ENCODE measurements around the gene PPM1H. TPM values are rescaled to one million over a fixed set of nuclear protein-coding genes. Genes with fewer than 3 reads are reported as not detected.
A peak's percentile ranks its signal among the peaks of the same experiment; 100 is the strongest.
"Not testable (repeated sequence)": the region's sequence is repeated elsewhere in the genome, so short reads cannot be mapped to it uniquely, and the experiment has no call there.

The PPM1H gene
- total and polyA plus RNA-seq, 8 donors: 0.29 to 12.5 (median 3.7) TPM

DNA sequence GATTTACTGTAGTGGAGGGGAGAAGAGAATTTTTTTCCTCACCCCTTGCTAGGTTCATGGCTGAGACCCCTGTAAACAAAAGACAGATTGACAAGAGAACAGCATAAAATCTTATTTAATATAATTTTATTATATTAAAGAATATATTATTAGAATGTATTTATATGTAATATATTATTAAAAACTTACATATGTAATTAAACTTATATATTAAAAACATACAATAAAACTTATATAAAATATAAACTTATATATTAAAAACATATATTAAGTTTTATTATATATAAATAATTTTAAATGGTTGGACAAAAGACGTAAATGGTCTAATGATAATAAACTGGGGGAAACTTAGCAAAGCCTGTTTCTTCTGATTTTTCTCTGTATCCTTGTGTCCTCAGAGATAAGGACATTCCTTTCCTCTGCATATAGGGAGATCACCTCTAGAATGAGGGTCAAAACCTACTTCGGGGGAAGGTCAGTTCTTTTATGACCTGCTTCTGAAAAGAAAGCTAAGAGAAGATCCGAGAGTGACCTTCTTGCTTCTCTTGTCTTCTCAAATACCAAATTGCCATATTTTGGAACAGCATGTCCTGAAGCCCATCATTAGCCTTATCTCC, 8.9 kb upstream of the PPM1H start:
- intact Hi-C loops (cut with DNase I; ENCODE audit: low total_unique reads): no loop called here
- Histone ChIP-seq H3K27me3 (no peaks in the 10 kb centered on the region), H3K4me1 (no peaks in the 10 kb centered on the region), H3K4me3 (no peak overlapping the region), H3K36me3 (no peaks in the 10 kb centered on the region), H3K9me3 (no peaks in the 10 kb centered on the region), H3K27ac (no peak overlapping the region)
- TF ChIP-seq EP300 (IDR thresholded peaks at IDR 0.05) (no peak), POLR2A (IDR thresholded peaks at IDR 0.05) (no peak), POLR2AphosphoS5 (IDR thresholded peaks at IDR 0.05) (no peak)
- TF ChIP-seq, protein P1, sequence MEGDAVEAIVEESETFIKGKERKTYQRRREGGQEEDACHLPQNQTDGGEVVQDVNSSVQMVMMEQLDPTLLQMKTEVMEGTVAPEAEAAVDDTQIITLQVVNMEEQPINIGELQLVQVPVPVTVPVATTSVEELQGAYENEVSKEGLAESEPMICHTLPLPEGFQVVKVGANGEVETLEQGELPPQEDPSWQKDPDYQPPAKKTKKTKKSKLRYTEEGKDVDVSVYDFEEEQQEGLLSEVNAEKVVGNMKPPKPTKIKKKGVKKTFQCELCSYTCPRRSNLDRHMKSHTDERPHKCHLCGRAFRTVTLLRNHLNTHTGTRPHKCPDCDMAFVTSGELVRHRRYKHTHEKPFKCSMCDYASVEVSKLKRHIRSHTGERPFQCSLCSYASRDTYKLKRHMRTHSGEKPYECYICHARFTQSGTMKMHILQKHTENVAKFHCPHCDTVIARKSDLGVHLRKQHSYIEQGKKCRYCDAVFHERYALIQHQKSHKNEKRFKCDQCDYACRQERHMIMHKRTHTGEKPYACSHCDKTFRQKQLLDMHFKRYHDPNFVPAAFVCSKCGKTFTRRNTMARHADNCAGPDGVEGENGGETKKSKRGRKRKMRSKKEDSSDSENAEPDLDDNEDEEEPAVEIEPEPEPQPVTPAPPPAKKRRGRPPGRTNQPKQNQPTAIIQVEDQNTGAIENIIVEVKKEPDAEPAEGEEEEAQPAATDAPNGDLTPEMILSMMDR (IDR thresholded peaks at IDR 0.05): no peak
- 66 to 72% (median 70%) methylated on average over 3 of the region's 3 CpGs for WGBS, 5 donors
- DNase-seq: no peak

- H3K4me1 ChIP-seq; H3K4me3 ChIP-seq; H3K27ac ChIP-seq; DNase-seq; intact Hi-C loops (cut with DNase I; ENCODE audit: low total_unique reads); H3K9me3 ChIP-seq; H3K27me3 ChIP-seq; H3K36me3 ChIP-seq: not testable (repeated sequence)
- 68 to 79% (median 72%) methylated on average over 4 of the region's 4 CpGs for WGBS, 5 donors
These were observed 7.4 kb upstream of the PPM1H start for GRCh38 chr12:62942316-62942715.

GRCh38 chr12:62934239-62934798, 631 bp downstream of the PPM1H start:
- Histone ChIP-seq H3K27ac (peak overlapping the region; percentile 77 to 87 (median 81)), H3K4me3 (peak overlapping the region; percentile 67 to 97 (median 80)), H3K9me3 (no peaks in the 10 kb centered on the region), H3K4me1 (peaks cover 10 to 49% (median 27%) of the 10 kb centered on the region in 4 donors), H3K27me3 (peaks cover 0 to 8% (median 8%) of the 10 kb centered on the region in 3 donors), H3K36me3 (no peaks in the 10 kb centered on the region)
- TF ChIP-seq, protein P1 (IDR thresholded peaks at IDR 0.05): no peak
- TF ChIP-seq EP300 (IDR thresholded peaks at IDR 0.05): no peak
- TF ChIP-seq POLR2AphosphoS5 (IDR thresholded peaks at IDR 0.05): no peak
- no peak for TF ChIP-seq POLR2A (IDR thresholded peaks at IDR 0.05)
- peak; percentile 52 to 69 for DNase-seq
- intact Hi-C loops (cut with DNase I; ENCODE audit: low total_unique reads): no loop called here
- 0 to 1% (median 0%) methylated on average over 22 to 48 of the region's 48 CpGs for WGBS, 5 donors

DNA sequence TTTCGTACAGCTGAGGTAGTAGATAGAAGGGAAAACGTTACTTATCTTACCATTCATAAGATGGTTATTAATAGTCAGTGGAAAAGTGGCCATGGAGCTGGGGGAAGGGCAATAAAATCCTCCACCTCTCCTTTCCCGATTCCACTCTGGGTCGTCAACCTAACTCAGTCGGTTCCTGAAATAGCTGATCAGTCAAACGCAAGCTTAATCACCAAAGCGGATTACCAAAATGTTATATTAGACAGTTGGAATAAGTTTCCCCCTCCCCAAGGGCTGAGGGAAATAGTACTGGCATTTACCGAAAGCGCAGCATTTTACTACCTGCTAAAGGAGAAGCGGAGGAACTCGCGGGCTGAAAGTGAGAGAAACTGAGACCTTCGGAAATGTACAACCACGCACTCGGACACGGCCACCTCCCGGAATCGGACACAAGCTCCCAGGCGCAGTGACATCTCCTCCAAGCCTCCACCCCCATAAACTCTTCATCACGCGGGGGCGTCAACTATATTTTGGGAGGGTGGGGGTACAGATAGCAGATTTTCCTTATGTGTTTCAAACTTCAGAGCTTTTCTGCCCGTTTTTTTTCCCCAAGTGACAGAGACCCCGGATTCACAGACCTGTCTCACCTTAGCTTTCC, 1.2 kb downstream of the PPM1H start:
- Histone ChIP-seq H3K9me3 (no peaks in the 10 kb centered on the region), H3K27me3 (peaks cover 0 to 8% (median 8%) of the 10 kb centered on the region in 3 donors), H3K4me3 (peak overlapping the region; percentile 67 to 97 (median 80)), H3K4me1 (peaks cover 10 to 49% (median 27%) of the 10 kb centered on the region in 4 donors), H3K27ac (peak overlapping the region; percentile 77 to 87 (median 81)), H3K36me3 (no peaks in the 10 kb centered on the region)
- intact Hi-C loops (cut with DNase I; ENCODE audit: low total_unique reads): no loop called here
- DNase-seq: peak in 1 of 2 donors; percentile 40
- TF ChIP-seq EP300 (IDR thresholded peaks at IDR 0.05) (no peak), POLR2A (IDR thresholded peaks at IDR 0.05) (no peak), POLR2AphosphoS5 (IDR thresholded peaks at IDR 0.05) (no peak)
- TF ChIP-seq, protein P1 (IDR thresholded peaks at IDR 0.05): no peak
- 1% methylated on average over 24 of the region's 24 CpGs for WGBS, 5 donors

All from stomach (tissue), 9 donors.